ENCODE measurements around the gene COMMD7. TPM values are rescaled to one million over a fixed set of nuclear protein-coding genes. Genes with fewer than 3 reads are reported as not detected.

COMMD7 gene
- total and polyA plus RNA-seq, 9 of the 15 experiments (the other 6 are each of a cell fraction or from before 2014, with no cell fraction given), result 11.9 to 69.1 (median 34.7) TPM

GRCh38 chr20:32685541-32686529 is 57.4 kb downstream of the COMMD7 start (continued):
- TF ChIP-seq CHD4 (IDR thresholded peaks at IDR 0.05; ENCODE audit: insufficient read depth, insufficient replicate concordance, low read depth, low read length, poor library complexity, severe bottlenecking) (no peak), RCOR1 (IDR thresholded peaks at IDR 0.05; ENCODE audit: borderline replicate concordance in 1 of 2, low read depth in 2 of 2, low read length in 2 of 2) (no peak), ZBED1 (IDR thresholded peaks at IDR 0.05) (no peak), HCFC1 (IDR thresholded peaks at IDR 0.05; ENCODE audit: low read depth, low read length) (no peak), ATF1 (CRISPR knock-in tag; IDR thresholded peaks at IDR 0.05) (no peak), ATF1 (tag; IDR thresholded peaks at IDR 0.05) (no peak), L3MBTL2 (IDR thresholded peaks at IDR 0.05) (no peak), RERE (CRISPR knock-in tag; IDR thresholded peaks at IDR 0.05; ENCODE audit: borderline replicate concordance) (no peak), ZNF586 (CRISPR knock-in tag; conservative IDR thresholded peaks at IDR 0.05) (no peak), ETV6 (IDR thresholded peaks at IDR 0.05; ENCODE audit: borderline replicate concordance in 1 of 2, low read depth in 2 of 2, low read length in 1 of 2) (no peak; a peak in 1 of 4 replicates), ETV6 (CRISPR knock-in tag; IDR thresholded peaks at IDR 0.05; ENCODE audit: borderline replicate concordance) (no peak), ZFP1 (CRISPR knock-in tag; IDR thresholded peaks at IDR 0.05) (no peak), ZNF217 (CRISPR knock-in tag; IDR thresholded peaks at IDR 0.05) (no peak), RFX1 (IDR thresholded peaks at IDR 0.05) (no peak), ZNF274 (IDR thresholded peaks at IDR 0.05; ENCODE audit: borderline replicate concordance, low read depth, low read length) (no peak), ZNF785 (CRISPR knock-in tag; IDR thresholded peaks at IDR 0.05) (no peak), ZNF324 (CRISPR knock-in tag; IDR thresholded peaks at IDR 0.05) (no peak), PPARD (CRISPR knock-in tag; IDR thresholded peaks at IDR 0.05) (no peak), MAFK (IDR thresholded peaks at IDR 0.05; ENCODE audit: low read length) (no peak), IRF9 (tag; IDR thresholded peaks at IDR 0.05) (no peak)
- TF ChIP-seq, protein P1, sequence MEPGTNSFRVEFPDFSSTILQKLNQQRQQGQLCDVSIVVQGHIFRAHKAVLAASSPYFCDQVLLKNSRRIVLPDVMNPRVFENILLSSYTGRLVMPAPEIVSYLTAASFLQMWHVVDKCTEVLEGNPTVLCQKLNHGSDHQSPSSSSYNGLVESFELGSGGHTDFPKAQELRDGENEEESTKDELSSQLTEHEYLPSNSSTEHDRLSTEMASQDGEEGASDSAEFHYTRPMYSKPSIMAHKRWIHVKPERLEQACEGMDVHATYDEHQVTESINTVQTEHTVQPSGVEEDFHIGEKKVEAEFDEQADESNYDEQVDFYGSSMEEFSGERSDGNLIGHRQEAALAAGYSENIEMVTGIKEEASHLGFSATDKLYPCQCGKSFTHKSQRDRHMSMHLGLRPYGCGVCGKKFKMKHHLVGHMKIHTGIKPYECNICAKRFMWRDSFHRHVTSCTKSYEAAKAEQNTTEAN (CRISPR knock-in tag; IDR thresholded peaks at IDR 0.05), result no peak
